DOHH2 (cell line): ENCODE results near the gene GORASP1.

Experiments
- H3F3A ChIP-seq: fragments of 200-600 bp; sonication (generic), shearing (Covaris generic); 2 replicates; pipeline ENCODE4 v1.6.0; 2016; ENCODE audit warnings: antibody characterized with exemption, mild to moderate bottlenecking; ENCODE audit not compliant: control insufficient read depth, insufficient read depth
- H3K27ac ChIP-seq: fragments of 200-600 bp; sonication (generic); 2 replicates; pipeline ENCODE4 v1.5.1; 2014; ENCODE audit warnings: low read depth, mild to moderate bottlenecking, low read length, moderate library complexity
- H3K27me3 ChIP-seq: fragments of 200-600 bp; sonication (generic); 2 replicates; pipeline ENCODE4 v1.6.1; 2014; ENCODE audit warnings: mild to moderate bottlenecking, low read length, mixed read lengths; ENCODE audit not compliant: control insufficient read depth
- H3K36me3 ChIP-seq: fragments of 200-600 bp; sonication (generic); 2 replicates; pipeline ENCODE4 v1.6.1; 2014; ENCODE audit warnings: mild to moderate bottlenecking, low read length, moderate library complexity, mixed read lengths; ENCODE audit not compliant: control insufficient read depth
- H3K4me1 ChIP-seq: fragments of 200-600 bp; sonication (generic); 2 replicates; pipeline ENCODE4 v1.6.1; 2014; ENCODE audit warnings: mild to moderate bottlenecking, low read length, mixed read lengths; ENCODE audit not compliant: control insufficient read depth
- H3K4me2 ChIP-seq: fragments of 200-600 bp; sonication (generic); 2 replicates; pipeline ENCODE4 v1.6.0; 2014; ENCODE audit warnings: mild to moderate bottlenecking, low read length, moderate library complexity
- H3K4me3 ChIP-seq: fragments of 200-600 bp; sonication (generic); 2 replicates; pipeline ENCODE4 v1.5.1; 2014; ENCODE audit warnings: mild to moderate bottlenecking, low read length, mixed read lengths
- H3K79me2 ChIP-seq: fragments of 200-600 bp; sonication (generic); 2 replicates; pipeline ENCODE4 v1.6.1; 2014; ENCODE audit warnings: mild to moderate bottlenecking, low read length, mixed read lengths; ENCODE audit not compliant: control insufficient read depth
- H3K9me2 ChIP-seq: fragments of 200-600 bp; sonication (generic); replicated peaks from 2 replicates; pipeline ENCODE4 v1.6.1; 2014; ENCODE audit warnings: mild to moderate bottlenecking, low read length, mixed read lengths; ENCODE audit not compliant: control insufficient read depth
- H3K9me3 ChIP-seq: fragments of 200-600 bp; sonication (generic); 2 replicates; pipeline ENCODE4 v1.6.1; 2014; ENCODE audit warnings: antibody characterized with exemption, low read length, mixed read lengths; ENCODE audit not compliant: control insufficient read depth, insufficient read depth
- H4K20me1 ChIP-seq: fragments of 200-600 bp; sonication (generic); 2 replicates; pipeline ENCODE4 v1.6.0; 2014; ENCODE audit warnings: low read depth, mild to moderate bottlenecking, antibody characterized with exemption, low read length, moderate library complexity; ENCODE audit not compliant: control insufficient read depth, insufficient read depth
- EZH2phosphoT487 ChIP-seq: fragments of 200-600 bp; sonication (generic); IDR thresholded peaks from 2 replicates; pipeline ENCODE4 v1.6.1; 2017; ENCODE audit warnings: borderline replicate concordance, mild to moderate bottlenecking, antibody characterized with exemption, low read length, moderate library complexity, mixed read lengths
- TF ChIP-seq, protein P1 (sequence below): fragments of 200-600 bp; sonication (generic); IDR thresholded peaks from one replicate; pipeline ENCODE4 v1.5.1; 2014; ENCODE audit warnings: antibody characterized with exemption, mild to moderate bottlenecking, low read depth, low read length; ENCODE audit not compliant: poor library complexity, severe bottlenecking

The GORASP1 gene

DNA sequence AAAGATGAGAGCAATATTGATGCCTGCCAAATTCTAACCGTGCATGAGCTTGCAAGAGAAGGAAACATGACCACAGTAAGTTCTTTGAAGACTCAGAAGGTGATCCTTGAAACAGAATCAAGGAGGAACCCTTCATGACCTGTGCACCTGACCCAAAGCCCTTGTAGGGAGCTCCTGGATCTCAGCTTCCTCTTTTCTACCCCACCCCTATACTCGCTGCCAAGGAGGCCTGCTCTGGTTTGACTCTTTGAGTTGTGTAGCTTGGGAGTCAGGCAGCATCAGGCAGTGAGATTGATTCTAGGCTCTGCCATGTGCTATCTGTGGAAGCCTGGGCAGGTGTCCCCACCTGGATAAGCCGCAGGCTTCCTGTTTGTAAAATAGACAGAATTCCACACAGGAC, 10.7 kb upstream of the GORASP1 start:
- no peak for TF ChIP-seq EZH2phosphoT487
- TF ChIP-seq, protein P1, sequence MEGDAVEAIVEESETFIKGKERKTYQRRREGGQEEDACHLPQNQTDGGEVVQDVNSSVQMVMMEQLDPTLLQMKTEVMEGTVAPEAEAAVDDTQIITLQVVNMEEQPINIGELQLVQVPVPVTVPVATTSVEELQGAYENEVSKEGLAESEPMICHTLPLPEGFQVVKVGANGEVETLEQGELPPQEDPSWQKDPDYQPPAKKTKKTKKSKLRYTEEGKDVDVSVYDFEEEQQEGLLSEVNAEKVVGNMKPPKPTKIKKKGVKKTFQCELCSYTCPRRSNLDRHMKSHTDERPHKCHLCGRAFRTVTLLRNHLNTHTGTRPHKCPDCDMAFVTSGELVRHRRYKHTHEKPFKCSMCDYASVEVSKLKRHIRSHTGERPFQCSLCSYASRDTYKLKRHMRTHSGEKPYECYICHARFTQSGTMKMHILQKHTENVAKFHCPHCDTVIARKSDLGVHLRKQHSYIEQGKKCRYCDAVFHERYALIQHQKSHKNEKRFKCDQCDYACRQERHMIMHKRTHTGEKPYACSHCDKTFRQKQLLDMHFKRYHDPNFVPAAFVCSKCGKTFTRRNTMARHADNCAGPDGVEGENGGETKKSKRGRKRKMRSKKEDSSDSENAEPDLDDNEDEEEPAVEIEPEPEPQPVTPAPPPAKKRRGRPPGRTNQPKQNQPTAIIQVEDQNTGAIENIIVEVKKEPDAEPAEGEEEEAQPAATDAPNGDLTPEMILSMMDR: no peak
- H3K27me3 ChIP-seq: no peaks in the 10 kb centered on the region

DNA sequence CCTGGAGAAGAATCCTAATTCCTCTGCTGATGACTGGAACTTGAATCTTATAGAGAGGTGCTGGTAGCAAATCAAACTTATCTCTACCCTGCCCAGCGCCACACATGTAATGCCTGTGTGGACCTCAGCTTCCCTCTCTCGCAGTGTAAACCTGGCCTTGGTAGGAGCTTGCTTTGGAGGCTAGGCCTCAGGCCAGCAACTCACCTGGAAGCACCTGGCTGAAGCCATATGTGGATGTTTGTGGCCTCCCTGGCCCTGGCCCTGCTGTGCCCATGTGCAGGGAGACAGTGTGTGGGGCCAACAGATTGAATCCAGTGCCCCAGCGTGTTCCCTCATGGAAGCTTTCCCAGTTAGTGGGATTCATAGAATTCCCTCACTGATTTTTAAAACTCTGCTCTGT, 8.4 kb upstream of the GORASP1 start:
- no peaks in the 10 kb centered on the region for H3K9me3 ChIP-seq
- H3K4me2 ChIP-seq: no peak overlapping the region
- H4K20me1 ChIP-seq: no peaks in the 10 kb centered on the region
- no peaks in the 10 kb centered on the region for H3K9me2 ChIP-seq
- no peak overlapping the region for H3K4me3 ChIP-seq
- no peaks in the 10 kb centered on the region for H3K27me3 ChIP-seq
- no peaks in the 10 kb centered on the region for H3K79me2 ChIP-seq
- H3K36me3 ChIP-seq: no peaks in the 10 kb centered on the region
- no peaks in the 10 kb centered on the region for H3F3A ChIP-seq
- no peak overlapping the region for H3K27ac ChIP-seq
- peaks cover 21% of the 10 kb centered on the region for H3K4me1 ChIP-seq
- TF ChIP-seq, protein P1: no peak
- no peak for TF ChIP-seq EZH2phosphoT487

More for the DNA sequence above, 10.7 kb upstream of the GORASP1 start:
- Histone ChIP-seq H3F3A (no peaks in the 10 kb centered on the region), H3K36me3 (no peaks in the 10 kb centered on the region), H3K4me2 (no peak overlapping the region), H3K4me1 (peaks cover 43% of the 10 kb centered on the region), H3K9me2 (no peaks in the 10 kb centered on the region), H3K79me2 (no peaks in the 10 kb centered on the region), H4K20me1 (no peaks in the 10 kb centered on the region), H3K9me3 (no peaks in the 10 kb centered on the region), H3K27ac (no peak overlapping the region), H3K4me3 (no peak overlapping the region)

DNA sequence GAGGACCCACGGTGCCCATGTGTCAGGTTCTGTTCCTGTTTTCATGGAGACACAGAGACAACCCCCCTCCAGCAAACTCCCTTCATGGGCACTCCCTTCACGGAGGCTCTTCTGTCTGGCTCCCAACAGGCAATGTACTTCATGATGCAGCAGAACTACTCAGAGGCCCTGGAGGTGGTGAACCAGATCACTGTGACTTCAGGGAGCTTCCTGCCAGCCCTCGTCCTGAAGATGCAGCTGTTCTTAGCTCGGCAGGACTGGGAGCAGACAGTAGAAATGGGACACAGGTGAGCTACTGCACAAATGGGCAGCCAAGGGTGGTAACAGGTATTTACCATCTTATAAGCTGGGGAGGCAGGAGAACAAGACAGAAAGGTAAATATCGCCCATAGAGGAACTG, 7.0 kb upstream of the GORASP1 start:
- TF ChIP-seq, protein P1: no peak
- TF ChIP-seq EZH2phosphoT487: no peak
- Histone ChIP-seq H3K79me2 (no peaks in the 10 kb centered on the region), H3K4me3 (no peak overlapping the region), H3K27me3 (no peaks in the 10 kb centered on the region), H3K27ac (no peak overlapping the region), H3F3A (no peaks in the 10 kb centered on the region), H3K4me2 (peak overlapping the region; percentile 19), H4K20me1 (no peaks in the 10 kb centered on the region), H3K4me1 (peaks cover 21% of the 10 kb centered on the region), H3K36me3 (no peaks in the 10 kb centered on the region), H3K9me2 (no peaks in the 10 kb centered on the region), H3K9me3 (no peaks in the 10 kb centered on the region)

DNA sequence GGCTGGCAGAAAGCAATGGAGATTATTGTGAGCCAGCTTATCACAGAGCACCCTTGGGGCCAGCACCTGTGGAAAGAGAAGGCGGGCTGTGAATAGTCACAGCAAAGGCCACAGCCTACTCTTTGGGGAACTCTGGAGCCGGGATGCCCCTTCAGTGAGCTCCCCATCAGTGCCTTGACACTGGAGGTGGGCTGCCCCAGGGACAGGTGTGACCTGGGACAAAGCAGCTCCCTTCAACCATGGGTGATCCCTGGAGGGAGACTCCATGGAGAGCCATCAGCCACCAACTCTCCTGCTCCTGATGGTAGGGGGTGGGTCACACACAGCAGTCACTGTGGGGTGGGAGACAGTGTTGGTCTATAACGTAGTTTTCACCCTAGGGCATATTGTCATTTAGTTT, 5.9 kb upstream of the GORASP1 start:
- no peaks in the 10 kb centered on the region for H3K9me2 ChIP-seq
- no peaks in the 10 kb centered on the region for H3K79me2 ChIP-seq
- TF ChIP-seq, protein P1: no peak
- no peak for TF ChIP-seq EZH2phosphoT487

More for the DNA sequence above, 5.9 kb upstream of the GORASP1 start:
- H3K4me1 ChIP-seq: peaks cover 31% of the 10 kb centered on the region
- no peak overlapping the region for H3K27ac ChIP-seq
- no peak overlapping the region for H3K4me3 ChIP-seq
- no peaks in the 10 kb centered on the region for H4K20me1 ChIP-seq
- H3F3A ChIP-seq: peaks cover 8% of the 10 kb centered on the region
- H3K9me3 ChIP-seq: no peaks in the 10 kb centered on the region
- H3K27me3 ChIP-seq: no peaks in the 10 kb centered on the region
- H3K4me2 ChIP-seq: no peak overlapping the region
- no peaks in the 10 kb centered on the region for H3K36me3 ChIP-seq
